ENCODE results near the gene NUDCD3.

The NUDCD3 gene

GRCh38 chr7:44347546-44348114 lies 142.8 kb downstream of the NUDCD3 start:
- DNase-seq: no peak

DNA sequence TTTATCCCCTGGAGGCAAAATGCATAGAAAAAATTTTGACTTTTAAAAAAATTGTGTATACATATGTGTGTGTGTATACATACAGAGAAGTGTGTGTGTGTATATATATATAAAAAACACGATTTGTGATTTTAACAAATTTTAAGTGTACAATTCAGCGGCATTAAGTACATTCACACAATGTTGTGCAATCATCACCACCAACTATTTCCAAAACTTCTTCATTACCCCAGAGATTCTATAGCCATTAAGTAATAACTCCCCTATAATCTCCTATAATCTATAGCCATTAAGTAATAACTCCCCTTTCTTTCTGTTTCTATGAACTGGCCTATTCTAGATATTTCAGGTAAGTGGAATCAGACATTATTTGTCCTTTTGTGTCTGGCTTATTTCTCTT lies 144.4 kb downstream of the NUDCD3 start:
- DNase-seq: no peak

- no peak for DNase-seq
Observed at GRCh38 chr7:44341401-44341800, 149.1 kb downstream of the NUDCD3 start.

DNA sequence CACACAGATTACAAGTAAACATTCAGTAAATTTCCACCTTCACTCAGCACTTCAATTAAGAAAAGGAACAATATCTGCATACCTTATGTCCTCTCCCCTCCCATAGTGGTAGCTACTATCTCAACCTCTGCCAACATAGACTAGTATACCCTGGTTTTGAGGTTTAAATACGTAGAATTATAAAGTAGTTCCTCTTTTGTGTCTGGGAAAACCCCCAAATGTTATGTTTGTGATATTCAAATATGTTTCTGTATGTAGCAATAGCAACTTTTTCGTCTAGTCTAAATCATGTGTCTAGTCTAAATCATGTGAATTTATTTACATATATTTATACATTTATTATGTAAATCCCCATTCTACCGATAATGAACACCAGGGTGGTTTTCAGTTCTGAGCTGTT lies 151.9 kb downstream of the NUDCD3 start:
- DNase-seq: no peak

DNA sequence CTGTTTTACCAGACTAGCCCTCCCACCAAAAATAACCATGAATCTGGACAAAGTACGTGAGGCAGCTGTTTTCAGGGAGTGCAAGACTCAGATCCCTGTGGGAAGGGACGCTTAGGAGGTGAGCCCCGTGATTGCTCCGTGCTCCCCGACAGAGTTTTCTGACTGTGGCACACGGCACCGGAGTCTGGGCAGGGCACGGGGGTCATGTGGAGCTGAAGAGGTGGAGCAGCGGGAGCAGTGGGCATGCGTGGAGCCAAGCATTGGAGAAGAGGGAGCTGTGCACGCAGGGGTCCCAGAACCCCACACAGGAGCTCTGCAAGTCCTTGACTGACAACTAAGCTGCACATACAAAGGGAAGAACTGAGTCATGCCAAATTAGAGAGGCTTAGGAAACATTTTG lies 154.0 kb downstream of the NUDCD3 start:
- no peak for DNase-seq

DNA sequence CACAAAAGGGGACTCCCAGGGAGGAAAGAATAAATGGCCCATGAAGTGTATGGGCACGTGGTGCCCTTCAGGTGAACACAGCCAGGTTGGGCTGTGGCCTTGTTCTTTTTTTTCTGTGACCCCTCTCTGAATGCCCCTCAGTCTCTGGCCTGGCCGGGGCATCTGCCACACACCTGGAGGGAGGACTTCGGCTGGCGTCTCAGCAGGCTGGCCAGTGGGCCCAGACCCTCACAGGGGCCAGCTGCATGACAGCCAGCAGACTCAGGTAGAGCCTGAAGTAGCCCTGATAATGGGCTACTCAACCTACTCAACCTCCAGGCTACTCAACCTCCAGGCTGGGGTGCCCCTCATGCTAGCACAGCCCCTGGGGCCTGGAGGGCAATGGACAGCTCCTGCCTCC lies 155.3 kb downstream of the NUDCD3 start:
- DNase-seq: no peak

- no peak for DNase-seq
Observed at GRCh38 chr7:44334734-44335097, 155.7 kb downstream of the NUDCD3 start.

- no peak for DNase-seq
Observed at GRCh38 chr7:44333911-44334733, 156.3 kb downstream of the NUDCD3 start.

DNA sequence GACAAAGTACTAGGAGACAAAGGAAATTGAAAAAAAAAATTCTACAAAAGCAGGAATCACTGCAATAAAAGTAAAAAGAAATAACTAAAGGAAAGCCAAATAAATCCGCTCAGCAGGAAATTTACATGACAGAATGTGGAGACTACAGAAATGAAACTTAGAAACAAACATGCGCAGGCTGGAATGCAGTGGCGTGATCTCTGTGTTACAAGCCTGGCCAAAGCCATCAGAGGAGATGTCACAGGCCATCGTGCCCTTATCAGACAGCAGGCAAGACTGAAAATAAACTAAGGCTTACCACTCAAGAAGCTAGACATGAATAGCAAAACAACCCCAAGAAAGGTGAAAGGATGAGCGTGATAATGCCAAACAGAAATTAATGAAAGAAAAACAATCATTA lies 158.8 kb downstream of the NUDCD3 start:
- no peak for DNase-seq

- no peak for DNase-seq
Observed at GRCh38 chr7:44330331-44330730, 160.1 kb downstream of the NUDCD3 start.

DNA sequence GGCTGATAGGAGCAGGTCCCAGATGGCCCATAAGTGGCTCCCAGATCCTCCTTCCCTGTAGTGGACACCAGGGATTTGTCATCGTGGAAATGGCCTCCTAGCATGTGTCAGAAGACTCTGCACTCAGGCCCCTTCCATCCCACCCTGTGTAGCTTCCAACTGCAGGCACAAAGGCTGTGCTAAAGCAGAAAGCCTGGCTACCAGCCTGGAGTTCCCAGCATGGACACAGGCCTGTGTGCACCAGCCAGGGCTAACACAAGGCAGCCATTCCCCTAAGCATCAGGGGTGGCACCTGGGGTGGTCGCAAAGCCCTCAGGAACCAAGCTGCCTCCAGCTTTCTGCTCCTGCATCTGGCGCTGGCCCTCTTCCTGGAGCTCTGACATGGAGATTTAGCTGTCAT lies 160.6 kb downstream of the NUDCD3 start:
- DNase-seq: no peak

Data from stimulated activated CD4-positive, alpha-beta T cell treated with anti-CD3 and anti-CD28 coated beads, Interleukin-4, amount 100 ng/mL, for 24 hours (primary cell).